ENCODE measurements around the gene SAMD11. TPM values are rescaled to one million over a fixed set of nuclear protein-coding genes. Genes with fewer than 3 reads are reported as not detected.

SAMD11 gene
- total RNA-seq, 1 experiment from 2014 or later: 13.5 TPM

DNA sequence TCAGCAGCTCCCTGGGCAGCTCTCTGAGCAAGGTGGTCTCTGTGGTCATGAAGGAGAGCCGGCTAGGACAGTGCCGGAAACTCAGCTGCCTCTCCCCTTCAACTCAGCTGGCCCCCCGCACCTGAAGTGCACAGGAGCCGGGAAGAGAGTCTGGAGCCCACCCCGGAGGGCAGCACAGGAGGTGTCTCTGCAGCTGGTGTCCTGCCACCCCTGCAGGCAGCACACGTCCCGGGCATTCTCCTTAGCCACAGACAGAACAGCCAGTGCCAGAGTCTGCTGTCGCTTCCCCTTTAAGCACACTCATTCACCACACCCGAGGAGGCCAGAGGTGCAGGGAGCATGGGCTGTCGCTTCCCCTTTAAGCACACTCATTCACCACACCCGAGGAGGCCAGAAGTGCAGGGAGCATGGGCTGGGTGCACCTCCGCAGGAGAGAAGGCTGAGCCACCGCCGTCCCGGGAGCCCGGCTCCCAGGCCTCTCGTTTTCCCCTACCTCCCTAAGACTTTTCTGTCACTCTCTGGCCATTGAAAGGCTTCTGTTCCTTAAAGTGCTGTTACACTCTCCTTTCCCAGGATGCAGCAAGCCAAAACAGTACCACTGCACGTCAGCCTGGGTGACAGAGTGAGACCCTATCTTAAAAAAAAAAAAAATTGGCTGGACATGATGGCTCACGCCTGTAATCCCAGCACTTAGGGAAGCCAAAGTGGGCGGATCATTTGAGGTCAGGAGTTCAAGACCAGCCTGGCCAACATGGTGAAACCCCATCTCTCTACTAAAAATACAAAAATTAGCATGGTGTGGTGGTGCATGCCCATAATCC, 16.9 kb upstream of the SAMD11 start:
- Histone ChIP-seq H2BK20ac (ENCODE audit: low read depth, low read length, poor library complexity, severe bottlenecking) (no peak overlapping the region), H3K4ac (ENCODE audit: low read depth, low read length) (no peak overlapping the region), H2BK120ac (ENCODE audit: low read depth, low read length, poor library complexity, severe bottlenecking) (no peak overlapping the region), H3K79me1 (ENCODE audit: insufficient read depth, low read depth, low read length, poor library complexity, severe bottlenecking) (no peaks in the 10 kb centered on the region), H3K23ac (ENCODE audit: insufficient read length, low read depth, low read length) (no peak overlapping the region), H3K79me2 (ENCODE audit: insufficient read depth, low read length) (no peaks in the 10 kb centered on the region), H2AK5ac (ENCODE audit: insufficient read length, low read length) (no peak overlapping the region), H3K23me2 (ENCODE audit: insufficient read length, low read depth, low read length, poor library complexity, severe bottlenecking) (peaks cover 6% of the 10 kb centered on the region), H3K27me3 (ENCODE audit: insufficient read depth, low read length) (peaks cover 19% of the 10 kb centered on the region; the same call in 1 of the 2 replicates), H3K18ac (ENCODE audit: insufficient read length, low read depth, low read length) (no peak overlapping the region), H3K9me3 (ENCODE audit: control insufficient read depth, low read depth, low read length) (no peaks in the 10 kb centered on the region), H3K9ac (ENCODE audit: extremely low read depth, insufficient read length, low read length) (no peak overlapping the region), H2BK15ac (ENCODE audit: low read depth, low read length) (no peak overlapping the region), H3K4me1 (ENCODE audit: insufficient read depth, low read length) (no peaks in the 10 kb centered on the region), H3K56ac (ENCODE audit: insufficient read length, low read depth, low read length) (no peak overlapping the region), H3K27ac (ENCODE audit: insufficient read length, low read depth, low read length) (no peak overlapping the region), H4K20me1 (ENCODE audit: control insufficient read depth, insufficient read depth, insufficient read length) (no peaks in the 10 kb centered on the region), H4K5ac (ENCODE audit: insufficient read length, low read depth, low read length) (no peak overlapping the region), H2BK12ac (ENCODE audit: insufficient read length, low read depth, low read length) (no peak overlapping the region), H4K8ac (replicated peaks; ENCODE audit: insufficient read length, low read depth, low read length) (no peak overlapping the region), H2BK5ac (ENCODE audit: insufficient read length, low read length) (no peak overlapping the region), H3T11ph (ENCODE audit: low read length) (no peak overlapping the region), H3K14ac (ENCODE audit: insufficient read depth, low read length) (no peak overlapping the region), H2AFZ (ENCODE audit: low read length) (no peak overlapping the region), H3K4me2 (ENCODE audit: insufficient read depth, insufficient read length, low read length) (no peak overlapping the region), H4K91ac (ENCODE audit: insufficient read length, low read depth, low read length) (no peak overlapping the region)
- peaks cover 73% of the 10 kb centered on the region for H3K27me3 Mint-ChIP-seq (ENCODE audit: low read depth)
- H3K9me3 Mint-ChIP-seq: peaks cover 2 to 3% of the 10 kb centered on the region in 2 experiments; a peak in 3 of 5 replicates
- DNase-seq: peak; percentile 28
- no peak overlapping the region for H3K27ac Mint-ChIP-seq
- H3K36me3 Mint-ChIP-seq (ENCODE audit: insufficient read depth in 1 of 3, low read depth in 3 of 3): peaks cover 3 to 8% (median 4%) of the 10 kb centered on the region in 3 experiments; a peak in 3 of 7 replicates
- peak overlapping the region in 1 of 2 experiments; percentile 42; a peak in 1 of 5 replicates for H3K4me3 Mint-ChIP-seq
- peaks cover 6 to 11% of the 10 kb centered on the region in 2 experiments for H3K4me1 Mint-ChIP-seq
- no CpG with 5 or more reads among the region's 20 CpGs for WGBS (ENCODE audit: extremely low coverage, insufficient read length, low lambda C conversion rate)
- TF ChIP-seq, protein P1, sequence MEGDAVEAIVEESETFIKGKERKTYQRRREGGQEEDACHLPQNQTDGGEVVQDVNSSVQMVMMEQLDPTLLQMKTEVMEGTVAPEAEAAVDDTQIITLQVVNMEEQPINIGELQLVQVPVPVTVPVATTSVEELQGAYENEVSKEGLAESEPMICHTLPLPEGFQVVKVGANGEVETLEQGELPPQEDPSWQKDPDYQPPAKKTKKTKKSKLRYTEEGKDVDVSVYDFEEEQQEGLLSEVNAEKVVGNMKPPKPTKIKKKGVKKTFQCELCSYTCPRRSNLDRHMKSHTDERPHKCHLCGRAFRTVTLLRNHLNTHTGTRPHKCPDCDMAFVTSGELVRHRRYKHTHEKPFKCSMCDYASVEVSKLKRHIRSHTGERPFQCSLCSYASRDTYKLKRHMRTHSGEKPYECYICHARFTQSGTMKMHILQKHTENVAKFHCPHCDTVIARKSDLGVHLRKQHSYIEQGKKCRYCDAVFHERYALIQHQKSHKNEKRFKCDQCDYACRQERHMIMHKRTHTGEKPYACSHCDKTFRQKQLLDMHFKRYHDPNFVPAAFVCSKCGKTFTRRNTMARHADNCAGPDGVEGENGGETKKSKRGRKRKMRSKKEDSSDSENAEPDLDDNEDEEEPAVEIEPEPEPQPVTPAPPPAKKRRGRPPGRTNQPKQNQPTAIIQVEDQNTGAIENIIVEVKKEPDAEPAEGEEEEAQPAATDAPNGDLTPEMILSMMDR (conservative IDR thresholded peaks at IDR 0.05): no peak

Data from H9 (cell line).